ENCODE measurements around the gene ANKRD11.

Gene ANKRD11

GRCh38 chr16:89283449-89283848 lies 206.9 kb downstream of the ANKRD11 start:
- no peak overlapping the region for H3K4me3 ChIP-seq (ENCODE audit: low read depth, low read length)
- in situ Hi-C loops (cut with HindIII; ENCODE audit: low sequenced_read_pairs): no loop called here
- no peak for TF ChIP-seq CTCF (IDR thresholded peaks at IDR 0.05; ENCODE audit: low read depth, low read length)
- DNase-seq (ENCODE audit: low read depth, low spot score): no peak

GRCh38 chr16:89282523-89282922 lies 207.8 kb downstream of the ANKRD11 start:
- in situ Hi-C loops (cut with HindIII; ENCODE audit: low sequenced_read_pairs): no loop called here
- no peak overlapping the region for H3K4me3 ChIP-seq (ENCODE audit: low read depth, low read length)
- no peak for DNase-seq (ENCODE audit: low read depth, low spot score)
- no peak for TF ChIP-seq CTCF (IDR thresholded peaks at IDR 0.05; ENCODE audit: low read depth, low read length)

- TF ChIP-seq CTCF (IDR thresholded peaks at IDR 0.05; ENCODE audit: low read depth, low read length): no peak
- in situ Hi-C loops (cut with HindIII; ENCODE audit: low sequenced_read_pairs): no loop called here
- no peak overlapping the region for H3K4me3 ChIP-seq (ENCODE audit: low read depth, low read length)
- no peak for DNase-seq (ENCODE audit: low read depth, low spot score)
Measured at GRCh38 chr16:89281829-89282228, 208.5 kb downstream of the ANKRD11 start.

- in situ Hi-C loops (cut with HindIII; ENCODE audit: low sequenced_read_pairs): no loop called here
- TF ChIP-seq CTCF (IDR thresholded peaks at IDR 0.05; ENCODE audit: low read depth, low read length): no peak
- DNase-seq (ENCODE audit: low read depth, low spot score): no peak
- H3K4me3 ChIP-seq (ENCODE audit: low read depth, low read length): no peak overlapping the region
Measured at GRCh38 chr16:89281189-89281577, 209.2 kb downstream of the ANKRD11 start.

- no peak for DNase-seq (ENCODE audit: low read depth, low spot score)
- in situ Hi-C loops (cut with HindIII; ENCODE audit: low sequenced_read_pairs): no loop called here
- TF ChIP-seq CTCF (IDR thresholded peaks at IDR 0.05; ENCODE audit: low read depth, low read length): no peak
- no peak overlapping the region for H3K4me3 ChIP-seq (ENCODE audit: low read depth, low read length)
Measured at GRCh38 chr16:89280546-89281188, 209.7 kb downstream of the ANKRD11 start.

- in situ Hi-C loops (cut with HindIII; ENCODE audit: low sequenced_read_pairs): no loop called here
- DNase-seq (ENCODE audit: low read depth, low spot score): no peak
- H3K4me3 ChIP-seq (ENCODE audit: low read depth, low read length): no peak overlapping the region
- TF ChIP-seq CTCF (IDR thresholded peaks at IDR 0.05; ENCODE audit: low read depth, low read length): no peak
Measured at GRCh38 chr16:89279666-89280481, 210.5 kb downstream of the ANKRD11 start.

Measured in astrocyte of the spinal cord (primary cell).